Ecto neural progenitor cell (in vitro differentiated cells): ENCODE measurements around the gene METTL1.
"Not testable (repeated sequence)": the region's sequence is repeated elsewhere in the genome, so short reads cannot be mapped to it uniquely, and the experiment has no call there.

ENCODE experiments used
- DNase-seq: peaks from one replicate; pipeline ENCODE4 v3.0.0-alpha.2; 2018; ENCODE audit warnings: low spot score

The METTL1 gene

GRCh38 chr12:57771873-57772428, at the start of gene METTL1:
METTL1 (minus strand) TSS chr12:57772105; CDS start chr12:57772083, 22 bp downstream.
- peak; percentile 99 for DNase-seq

DNA sequence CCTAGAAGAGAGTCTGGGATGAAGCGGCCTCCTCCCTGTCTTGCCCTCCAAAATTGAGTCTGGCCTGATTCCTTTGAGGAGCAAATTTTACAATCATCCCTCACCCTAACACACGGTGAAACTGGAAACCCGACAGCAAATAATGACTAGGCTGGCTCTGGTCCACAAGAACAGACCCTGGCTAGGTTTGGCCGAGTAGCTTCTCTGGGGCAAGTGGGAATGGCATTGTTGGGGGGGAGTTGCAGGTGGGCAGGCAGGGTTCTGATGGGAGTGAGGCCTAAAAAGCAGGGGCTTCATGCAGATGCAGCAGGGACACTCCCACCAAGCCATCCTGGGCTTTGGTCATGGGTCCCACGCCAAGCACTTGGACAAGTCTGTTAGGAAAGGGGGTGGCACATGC, 49.1 kb upstream of the METTL1 start:
- not testable (repeated sequence) for DNase-seq

- not testable (repeated sequence) for DNase-seq
Observed at GRCh38 chr12:57820119-57820518, 48.2 kb upstream of the METTL1 start.

- not testable (repeated sequence) for DNase-seq
Observed at GRCh38 chr12:57817990-57818331, 46.1 kb upstream of the METTL1 start.

DNA sequence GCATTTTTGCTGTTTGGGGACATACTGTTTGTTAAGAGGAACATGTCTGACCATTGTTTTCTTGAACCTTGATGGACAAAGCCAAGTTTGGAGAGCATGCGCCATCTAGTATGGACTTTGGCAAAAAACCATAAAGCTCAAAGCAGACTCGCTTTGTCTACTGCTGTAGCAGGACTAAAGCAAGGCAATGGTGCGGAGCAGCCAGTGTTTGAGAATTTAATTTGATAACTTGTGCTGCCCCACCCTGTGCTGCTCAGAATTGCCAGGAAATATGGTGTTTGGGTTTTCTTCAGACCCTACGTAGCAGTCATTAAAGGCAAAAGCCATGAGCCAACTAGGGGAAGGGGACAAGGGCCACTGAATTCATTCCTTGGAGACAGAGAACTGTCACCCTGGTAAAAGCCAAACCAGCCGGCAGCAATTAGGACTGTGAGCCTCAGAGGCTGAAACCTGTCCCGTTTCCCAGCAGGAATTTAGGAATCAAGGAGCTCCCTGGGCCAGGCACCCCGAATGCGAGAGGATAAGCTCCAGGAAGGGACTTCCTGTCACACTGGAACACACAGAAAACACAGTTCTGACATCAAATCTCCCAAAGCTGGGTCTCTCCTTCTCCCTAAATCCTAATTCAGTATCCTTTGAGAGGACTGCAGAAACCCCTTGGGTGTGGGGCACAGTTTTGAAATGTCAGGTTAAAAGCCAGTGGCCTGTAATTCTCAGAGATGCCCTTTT, 45.5 kb upstream of the METTL1 start:
- DNase-seq = no peak

- no peak for DNase-seq
Observed at GRCh38 chr12:57816855-57817151, 44.9 kb upstream of the METTL1 start.

GRCh38 chr12:57816001-57816854, 44.3 kb upstream of the METTL1 start:
- no peak for DNase-seq

- DNase-seq = peak; percentile 65
Observed at GRCh38 chr12:57815177-57816000, 43.5 kb upstream of the METTL1 start.

DNA sequence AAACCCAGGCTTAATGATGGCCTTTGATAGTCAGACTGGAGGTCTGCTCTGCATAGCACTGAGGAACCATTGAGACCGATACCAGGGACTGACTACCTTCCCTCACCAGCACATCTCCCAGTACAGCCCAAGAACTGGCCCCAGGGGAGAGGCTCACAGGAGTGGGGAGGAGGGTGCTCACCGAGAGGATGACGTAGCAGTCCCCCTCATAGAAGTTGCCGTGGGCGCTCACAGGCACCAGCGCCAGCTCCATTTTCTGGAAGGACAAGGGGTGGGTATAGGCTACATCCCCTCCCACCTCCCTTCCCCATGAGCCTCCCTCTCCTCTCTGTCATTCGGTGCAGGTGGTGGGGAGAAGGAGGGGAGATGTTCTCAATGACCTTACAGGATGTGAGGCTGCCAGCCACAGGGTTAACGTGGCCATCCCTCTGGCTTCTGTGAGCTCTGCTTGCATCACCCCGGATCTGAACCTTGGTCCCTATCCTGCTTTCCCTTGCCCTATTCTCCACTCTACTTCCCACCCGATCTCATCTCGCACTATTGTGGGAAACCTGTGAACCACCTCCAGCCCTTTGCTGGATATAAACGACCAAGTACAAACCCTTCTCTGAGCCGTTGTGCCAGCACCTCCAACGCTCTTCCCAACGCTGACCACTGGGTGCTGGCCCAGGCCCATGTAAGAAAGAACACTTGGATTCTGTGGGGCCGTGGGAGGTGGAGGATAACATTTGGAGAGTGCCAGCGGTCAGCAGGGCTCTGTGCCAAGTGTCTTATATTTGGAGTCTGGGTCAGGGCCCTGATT, 42.3 kb upstream of the METTL1 start:
- DNase-seq = no peak

DNA sequence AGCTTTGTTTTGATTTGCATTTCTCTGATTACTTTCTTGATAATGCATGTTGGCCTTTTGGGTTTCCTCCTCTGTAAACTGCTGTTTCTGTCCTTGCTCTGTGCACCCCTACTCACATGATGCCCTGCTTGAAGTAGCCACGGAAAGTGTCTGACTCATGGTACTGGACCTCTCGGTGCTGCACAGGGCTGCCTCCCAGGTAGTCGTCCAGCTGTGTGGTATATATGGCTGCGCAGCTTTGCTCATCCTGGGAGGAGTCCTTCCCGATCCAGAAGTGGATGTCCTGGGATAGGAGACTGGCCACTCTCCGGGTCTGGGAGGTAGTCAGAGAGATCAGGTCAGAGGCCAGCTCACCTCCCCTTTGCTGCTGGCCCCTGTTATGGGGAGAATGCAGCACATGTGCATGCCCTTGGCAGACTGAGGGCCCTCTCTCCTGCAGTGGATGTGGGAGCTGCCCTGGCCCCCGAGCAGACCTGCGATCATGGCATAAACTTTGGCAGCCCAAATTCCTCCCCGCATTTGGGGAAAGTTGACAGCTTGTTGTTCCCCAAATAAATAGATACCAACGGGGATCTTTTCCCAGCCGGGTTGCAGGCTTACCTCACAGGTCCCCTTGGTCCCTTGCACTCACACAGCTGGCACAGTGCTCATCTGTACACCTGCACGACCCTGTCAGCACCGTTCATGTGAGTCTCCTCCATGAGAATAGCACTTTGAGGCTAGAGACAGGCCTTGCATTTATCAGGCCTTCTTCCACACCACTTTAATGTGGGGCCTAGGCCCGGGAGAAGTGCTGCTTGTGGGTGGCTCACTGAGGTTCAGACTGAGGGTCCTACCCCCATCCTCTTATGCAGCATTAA, 41.4 kb upstream of the METTL1 start:
- no peak for DNase-seq

GRCh38 chr12:57811028-57811755, 39.3 kb upstream of the METTL1 start:
- no peak for DNase-seq

GRCh38 chr12:57810450-57810849, 38.5 kb upstream of the METTL1 start:
- DNase-seq = no peak

DNA sequence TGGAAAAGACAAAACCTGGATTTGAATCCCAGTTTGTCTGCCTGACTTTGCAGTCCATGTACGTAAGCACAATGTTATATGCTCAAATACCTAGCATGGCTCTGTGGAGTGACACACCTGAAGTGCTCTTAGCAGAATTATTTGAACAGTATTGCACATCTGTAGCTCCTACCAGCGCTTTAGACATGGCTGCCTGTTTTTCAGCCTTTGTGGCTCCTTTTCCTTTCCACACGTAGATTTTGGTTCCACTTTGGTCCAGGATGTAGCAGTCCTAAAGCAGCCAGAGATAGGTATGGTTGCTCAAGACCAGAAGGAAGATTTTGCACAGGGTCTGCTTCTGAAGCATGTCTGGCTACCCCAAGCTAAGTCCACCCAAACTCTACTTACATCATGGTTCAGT, 37.5 kb upstream of the METTL1 start:
- no peak for DNase-seq

DNA sequence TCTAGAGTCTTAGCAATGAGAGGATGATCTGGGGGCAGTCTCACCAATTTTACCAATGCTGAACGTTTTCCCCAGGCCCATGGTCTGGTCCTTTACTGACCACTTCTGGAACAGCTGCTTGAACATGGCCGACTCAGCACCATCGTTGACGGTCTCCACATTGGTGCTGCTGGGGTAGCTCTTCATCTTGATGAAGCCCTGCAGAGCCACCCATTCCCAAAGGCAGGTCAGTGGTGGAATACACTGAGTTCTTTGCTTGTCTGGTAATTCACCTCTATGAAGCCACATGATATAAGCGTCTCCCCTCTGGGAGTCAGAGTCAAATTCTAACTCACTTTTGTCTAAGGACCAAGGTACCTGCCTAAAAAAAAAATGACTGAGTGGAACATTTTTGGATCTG, 36.4 kb upstream of the METTL1 start:
- no peak for DNase-seq

- DNase-seq = no peak
Observed at GRCh38 chr12:57807285-57807684, 35.4 kb upstream of the METTL1 start.

DNA sequence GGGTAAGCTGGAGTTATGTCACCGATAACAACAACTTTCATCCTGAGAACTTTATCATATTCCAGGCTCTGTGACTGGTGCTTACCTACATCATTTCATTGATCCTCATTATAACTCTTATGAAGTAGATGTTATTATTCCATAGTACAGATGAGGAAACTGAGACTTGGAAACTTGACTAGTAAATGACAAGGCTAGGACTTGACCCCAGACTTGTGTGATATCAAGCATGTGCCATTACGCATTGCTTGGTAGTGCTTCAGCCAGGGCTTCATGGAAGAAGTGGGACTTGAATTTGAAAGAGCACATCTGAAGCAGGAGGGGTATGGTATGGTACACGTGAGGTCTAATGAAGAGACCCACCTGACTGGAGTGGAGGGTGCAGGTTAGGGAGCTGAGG, 34.8 kb upstream of the METTL1 start:
- no peak for DNase-seq

GRCh38 chr12:57803319-57803893, 31.5 kb upstream of the METTL1 start:
- DNase-seq = peak; percentile 65

GRCh38 chr12:57802607-57803006, 30.7 kb upstream of the METTL1 start:
- DNase-seq = no peak

GRCh38 chr12:57800965-57801364, 29.1 kb upstream of the METTL1 start:
- no peak for DNase-seq

DNA sequence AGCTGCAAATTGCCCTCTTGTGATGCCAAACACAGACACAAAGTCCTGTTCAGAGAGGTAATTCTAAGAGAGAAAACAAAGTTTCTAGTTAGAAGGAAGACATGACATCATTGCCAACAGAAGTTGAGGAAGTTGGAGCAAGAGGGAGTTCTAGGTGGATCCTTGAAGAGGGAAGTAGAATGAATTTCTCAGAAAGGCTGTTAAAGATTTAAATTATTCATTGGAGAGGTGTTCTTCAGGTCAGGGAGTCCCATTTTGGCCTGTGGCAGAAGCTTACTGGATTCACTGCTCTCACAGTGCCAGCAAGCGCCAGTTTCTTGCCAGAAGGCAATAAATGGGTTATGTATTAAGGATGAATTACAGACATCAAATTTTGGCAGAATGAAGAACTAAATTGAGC, 26.0 kb upstream of the METTL1 start:
- no peak for DNase-seq
